Neutrophil (primary cell): Measurements from ENCODE around the gene GPC6.

Experiments used
- H3K27ac ChIP-seq: fragments of 200-600 bp; sonication (generic); 2 replicates; pipeline ENCODE4 v1.5.1; 2016; ENCODE audit warnings: mild to moderate bottlenecking, moderate library complexity
- H3K27me3 ChIP-seq: fragments of 200-600 bp; sonication (generic); 2 replicates; pipeline ENCODE4 v1.6.0; 2016; ENCODE audit warnings: mild to moderate bottlenecking
- H3K36me3 ChIP-seq: fragments of 200-600 bp; sonication (generic); 2 replicates; pipeline ENCODE4 v1.5.1; 2017
- H3K4me1 ChIP-seq, 2 experiments: fragments of 200-600 bp in 1 of 2; sonication (generic) in 1 of 2; 1 replicate in 1 of 2; 2 replicates in 1 of 2; pipeline versions ENCODE4 v1.5.1 to v1.6.1; 2013 to 2016; ENCODE audit warnings: low read depth in 1 of 2, low read length in 1 of 2, mild to moderate bottlenecking in 1 of 2, moderate library complexity in 1 of 2; ENCODE audit not compliant: control insufficient read depth in 1 of 2, insufficient read depth in 1 of 2
- H3K4me3 ChIP-seq, 2 experiments: fragments of 200-600 bp in 1 of 2; sonication (generic) in 1 of 2; 1 replicate in 1 of 2; 2 replicates in 1 of 2; pipeline ENCODE4 v1.5.1; 2013 to 2016; ENCODE audit warnings: low read depth in 1 of 2, low read length in 1 of 2, mild to moderate bottlenecking in 1 of 2, moderate library complexity in 1 of 2
- H3K9me3 ChIP-seq: fragments of 200-600 bp; sonication (generic); 2 replicates; pipeline ENCODE4 v1.5.1; 2016
- TF ChIP-seq, protein P1 (sequence below): fragments of 200-600 bp; sonication (generic); IDR thresholded peaks from 2 replicates; pipeline ENCODE4 v1.5.1; 2016; ENCODE audit warnings: antibody characterized with exemption

The GPC6 gene

DNA sequence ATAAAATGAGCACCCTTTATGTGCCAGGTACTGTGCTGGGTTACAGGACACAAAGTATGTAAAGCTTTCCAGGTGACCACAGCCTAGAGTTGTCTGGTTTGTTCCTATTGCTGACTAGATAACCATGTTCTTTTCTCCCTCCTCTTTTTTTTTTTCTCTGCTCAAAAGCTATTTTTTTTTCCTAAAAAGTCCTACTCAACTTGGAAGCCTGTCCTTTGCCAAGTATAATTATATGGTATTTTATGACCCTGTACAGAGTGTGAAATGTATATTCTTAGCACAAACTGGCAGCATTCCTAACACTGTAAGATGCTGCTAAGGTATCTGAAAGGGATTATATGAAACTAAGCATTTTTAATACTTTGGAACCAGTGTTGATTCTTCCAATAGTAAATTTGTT is 171.0 kb downstream of the GPC6 start:
- TF ChIP-seq, protein P1, sequence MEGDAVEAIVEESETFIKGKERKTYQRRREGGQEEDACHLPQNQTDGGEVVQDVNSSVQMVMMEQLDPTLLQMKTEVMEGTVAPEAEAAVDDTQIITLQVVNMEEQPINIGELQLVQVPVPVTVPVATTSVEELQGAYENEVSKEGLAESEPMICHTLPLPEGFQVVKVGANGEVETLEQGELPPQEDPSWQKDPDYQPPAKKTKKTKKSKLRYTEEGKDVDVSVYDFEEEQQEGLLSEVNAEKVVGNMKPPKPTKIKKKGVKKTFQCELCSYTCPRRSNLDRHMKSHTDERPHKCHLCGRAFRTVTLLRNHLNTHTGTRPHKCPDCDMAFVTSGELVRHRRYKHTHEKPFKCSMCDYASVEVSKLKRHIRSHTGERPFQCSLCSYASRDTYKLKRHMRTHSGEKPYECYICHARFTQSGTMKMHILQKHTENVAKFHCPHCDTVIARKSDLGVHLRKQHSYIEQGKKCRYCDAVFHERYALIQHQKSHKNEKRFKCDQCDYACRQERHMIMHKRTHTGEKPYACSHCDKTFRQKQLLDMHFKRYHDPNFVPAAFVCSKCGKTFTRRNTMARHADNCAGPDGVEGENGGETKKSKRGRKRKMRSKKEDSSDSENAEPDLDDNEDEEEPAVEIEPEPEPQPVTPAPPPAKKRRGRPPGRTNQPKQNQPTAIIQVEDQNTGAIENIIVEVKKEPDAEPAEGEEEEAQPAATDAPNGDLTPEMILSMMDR, result no peak
- no peak overlapping the region for H3K4me3 ChIP-seq
- no peaks in the 10 kb centered on the region for H3K9me3 ChIP-seq
- H3K36me3 ChIP-seq, result no peaks in the 10 kb centered on the region
- H3K4me1 ChIP-seq, result no peaks in the 10 kb centered on the region
- H3K27ac ChIP-seq, result no peak overlapping the region
- no peaks in the 10 kb centered on the region for H3K27me3 ChIP-seq

DNA sequence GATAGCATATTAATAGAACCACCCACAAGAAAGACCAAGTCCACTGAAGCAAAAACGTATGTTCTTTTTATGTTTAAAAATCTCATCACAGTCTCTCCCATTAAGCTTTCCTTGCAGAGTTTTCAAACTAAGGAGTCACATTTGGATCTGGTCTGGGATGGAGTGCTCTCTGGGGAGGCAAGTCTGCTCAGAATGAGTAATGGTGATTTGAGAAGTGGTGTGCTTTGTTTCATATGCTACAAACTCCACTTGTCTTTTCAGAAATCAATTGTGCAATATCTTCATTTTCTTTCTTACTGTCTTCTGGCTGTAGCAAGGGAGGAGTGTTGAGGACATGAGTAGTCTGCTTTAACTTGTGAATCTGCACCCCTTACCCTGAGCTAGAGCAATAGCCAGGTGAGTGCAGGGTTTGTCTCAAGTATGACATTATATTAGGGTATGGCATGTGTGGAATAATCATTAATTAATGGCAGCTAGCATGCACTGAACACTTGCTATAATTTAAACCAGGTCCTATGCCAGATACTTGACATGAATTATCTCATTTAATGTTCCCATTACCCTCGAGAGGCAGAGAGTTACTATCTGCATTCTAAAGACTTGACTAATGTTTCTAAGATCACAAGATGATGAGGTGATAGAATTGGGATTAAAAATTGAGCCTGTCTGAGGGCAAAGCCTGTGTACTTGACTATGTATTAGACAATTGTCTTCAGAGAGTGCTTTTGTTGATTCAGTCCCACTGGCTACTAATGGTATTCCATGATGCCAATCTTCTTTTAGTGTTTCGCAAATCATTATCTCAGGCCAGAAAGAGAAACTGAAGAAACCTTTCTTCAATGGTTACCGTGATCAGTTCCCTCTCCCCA is 171.8 kb downstream of the GPC6 start:
- no peaks in the 10 kb centered on the region for H3K9me3 ChIP-seq
- H3K27me3 ChIP-seq, result no peaks in the 10 kb centered on the region
- TF ChIP-seq, protein P1, result no peak
- H3K4me1 ChIP-seq, result no peaks in the 10 kb centered on the region
- H3K36me3 ChIP-seq, result no peaks in the 10 kb centered on the region
- H3K27ac ChIP-seq, result no peak overlapping the region
- no peak overlapping the region for H3K4me3 ChIP-seq

DNA sequence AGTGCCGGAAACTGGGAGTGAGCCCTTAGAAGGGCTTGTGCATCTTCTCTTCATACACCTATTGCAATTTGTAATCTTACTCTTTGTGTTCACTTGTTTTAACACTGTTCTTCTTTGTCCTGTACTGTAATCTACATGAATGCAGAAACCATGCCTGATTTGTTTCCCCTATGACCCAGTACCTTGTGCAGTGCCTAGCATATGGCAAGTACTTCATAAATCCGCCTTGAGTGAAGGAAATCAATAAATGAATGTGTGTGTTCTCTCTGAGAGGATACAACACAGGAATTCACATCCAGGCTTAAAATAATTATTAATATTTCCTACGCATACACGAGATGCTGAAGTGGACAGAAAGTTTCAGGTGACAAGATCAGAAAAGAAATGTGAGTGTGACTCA is 172.6 kb downstream of the GPC6 start:
- Histone ChIP-seq H3K4me1 (no peaks in the 10 kb centered on the region), H3K9me3 (no peaks in the 10 kb centered on the region), H3K27me3 (no peaks in the 10 kb centered on the region), H3K27ac (no peak overlapping the region), H3K36me3 (no peaks in the 10 kb centered on the region), H3K4me3 (no peak overlapping the region)
- TF ChIP-seq, protein P1, result no peak

DNA sequence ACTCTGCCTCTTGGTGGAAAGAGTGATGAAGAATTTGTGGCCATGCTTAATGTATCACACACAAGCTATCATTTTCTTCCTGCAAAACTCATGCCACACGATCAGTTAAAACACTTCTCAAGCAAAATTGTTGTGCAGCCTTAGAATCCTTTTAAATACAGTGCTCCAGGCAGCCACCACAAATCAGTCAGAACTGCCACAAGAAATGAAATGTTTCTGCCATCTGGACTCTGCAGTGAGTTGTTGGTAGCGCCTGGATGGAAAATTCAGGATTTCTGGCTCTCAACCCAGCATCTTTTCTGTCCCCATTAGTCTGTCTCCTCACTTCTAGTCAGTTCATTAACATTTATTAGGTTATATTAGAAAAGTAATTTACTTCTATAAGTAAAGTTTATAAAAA is 179.5 kb downstream of the GPC6 start:
- no peaks in the 10 kb centered on the region for H3K9me3 ChIP-seq
- H3K27ac ChIP-seq, result no peak overlapping the region
- no peaks in the 10 kb centered on the region for H3K4me1 ChIP-seq
- no peaks in the 10 kb centered on the region for H3K36me3 ChIP-seq
- TF ChIP-seq, protein P1, result no peak
- no peaks in the 10 kb centered on the region for H3K27me3 ChIP-seq
- no peak overlapping the region for H3K4me3 ChIP-seq

DNA sequence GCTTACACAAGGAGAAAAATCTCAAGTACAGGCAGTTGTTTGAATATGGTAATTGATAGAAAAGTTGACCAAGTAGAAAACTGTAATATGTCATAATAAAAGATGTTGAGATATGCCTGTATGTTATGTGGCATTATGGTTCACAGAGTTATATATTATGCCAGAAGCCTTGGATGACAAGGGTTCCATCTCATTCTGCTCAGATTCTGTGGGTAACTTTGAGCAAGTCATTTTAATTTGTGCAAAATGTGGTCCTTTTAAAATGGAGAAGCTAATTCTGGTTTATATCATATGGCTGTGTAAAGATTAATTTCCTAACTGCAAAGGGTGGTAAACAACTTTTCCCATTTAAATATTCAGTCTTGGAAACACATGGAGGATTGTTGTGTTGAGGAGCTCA is 180.9 kb downstream of the GPC6 start:
- Histone ChIP-seq H3K27ac (no peak overlapping the region), H3K27me3 (no peaks in the 10 kb centered on the region), H3K36me3 (no peaks in the 10 kb centered on the region), H3K4me1 (no peaks in the 10 kb centered on the region), H3K4me3 (no peak overlapping the region), H3K9me3 (no peaks in the 10 kb centered on the region)
- TF ChIP-seq, protein P1, result no peak
